CD14-positive monocyte (primary cell): ENCODE data around the gene LCP1. TPM values are rescaled to one million over a fixed set of nuclear protein-coding genes. Genes with fewer than 3 reads are reported as not detected.

Experiments used
- DNase-seq, 3 donors: peaks; one replicate each; pipeline ENCODE4 v3.0.0-alpha.2; 2011 to 2022
- H2AFZ ChIP-seq: 2 replicates; pipeline ENCODE4 v1.6.0; 2012; ENCODE audit warnings: mild to moderate bottlenecking, low read depth, low read length, inconsistent platforms; ENCODE audit not compliant: insufficient read depth, poor library complexity, severe bottlenecking
- H3K27ac ChIP-seq, 2 donors: 1 replicate in 1 of 2; 2 replicates in 1 of 2; pipeline ENCODE4 v1.5.1; 2012 to 2013; ENCODE audit warnings: low read length in 2 of 2, control low read depth in 1 of 2, inconsistent platforms in 1 of 2, low read depth in 1 of 2, mild to moderate bottlenecking in 1 of 2
- H3K27me3 ChIP-seq, 2 donors: one replicate each; pipeline versions ENCODE4 v1.6.0 to v1.6.1; 2011 to 2013; ENCODE audit warnings: low read length in 2 of 2; ENCODE audit not compliant: control insufficient read depth in 2 of 2, insufficient read depth in 2 of 2
- H3K36me3 ChIP-seq, 2 donors: replicated peaks in 1 of 2; 1 replicate in 1 of 2; 2 replicates in 1 of 2; pipeline versions ENCODE4 v1.5.1 to v1.6.1; 2012 to 2013; ENCODE audit warnings: low read length in 2 of 2, control low read depth in 1 of 2, inconsistent platforms in 1 of 2, mild to moderate bottlenecking in 1 of 2; ENCODE audit not compliant: insufficient read depth in 2 of 2, control insufficient read depth in 1 of 2
- H3K4me1 ChIP-seq, 2 donors: 1 replicate in 1 of 2; 2 replicates in 1 of 2; pipeline versions ENCODE4 v1.5.1 to v1.6.1; 2012 to 2013; ENCODE audit warnings: low read length in 2 of 2, control low read depth in 1 of 2, inconsistent platforms in 1 of 2, mild to moderate bottlenecking in 1 of 2, moderate library complexity in 1 of 2; ENCODE audit not compliant: insufficient read depth in 2 of 2, control insufficient read depth in 1 of 2
- H3K4me2 ChIP-seq: replicated peaks from 2 replicates; pipeline ENCODE3; 2012; ENCODE audit warnings: low read length, moderate library complexity, mild to moderate bottlenecking; ENCODE audit not compliant: poor library complexity, severe bottlenecking; ENCODE audit errors: extremely low read depth
- H3K4me3 ChIP-seq, 3 experiments: fragments of 200-600 bp in 1 of 3; sonication (generic) in 1 of 3; replicated peaks in 1 of 3; 1 replicate in 2 of 3; 2 replicates in 1 of 3; pipeline ENCODE4 v1.5.1; 2011 to 2013; ENCODE audit warnings: low read length in 3 of 3, mild to moderate bottlenecking in 3 of 3, control low read depth in 2 of 3, low read depth in 2 of 3, inconsistent platforms in 1 of 3, moderate library complexity in 1 of 3
- H3K79me2 ChIP-seq: 2 replicates; pipeline ENCODE4 v1.6.0; 2012; ENCODE audit warnings: mild to moderate bottlenecking, control low read depth, inconsistent platforms, low read length, moderate library complexity; ENCODE audit not compliant: insufficient read depth
- H3K9ac ChIP-seq: 2 replicates; pipeline ENCODE4 v1.6.0; 2017; ENCODE audit warnings: low read length, mild to moderate bottlenecking; ENCODE audit not compliant: insufficient read depth, poor library complexity, severe bottlenecking
- H3K9me3 ChIP-seq, 2 donors: replicated peaks in 1 of 2; 1 replicate in 1 of 2; 2 replicates in 1 of 2; pipeline versions ENCODE4 v1.5.1 to v1.6.1; 2012 to 2013; ENCODE audit warnings: low read length in 2 of 2, control low read depth in 1 of 2; ENCODE audit not compliant: control insufficient read depth in 1 of 2, insufficient read depth in 1 of 2
- H4K20me1 ChIP-seq: 2 replicates; pipeline ENCODE4 v1.6.0; 2012; ENCODE audit warnings: mild to moderate bottlenecking, low read length, control low read depth, moderate library complexity; ENCODE audit not compliant: insufficient read depth
- H3K27ac Mint-ChIP-seq, 7 donors: one replicate each; pipeline ENCODE4 v1.8.0; 2020; ENCODE audit warnings: mild to moderate bottlenecking in 7 of 7, mixed read lengths in 7 of 7, moderate library complexity in 6 of 7, inconsistent platforms in 2 of 7
- H3K27me3 Mint-ChIP-seq, 3 donors: one replicate each; pipeline ENCODE4 v1.8.0; 2021 to 2022; ENCODE audit warnings: low read depth in 3 of 3, mild to moderate bottlenecking in 3 of 3, mixed read lengths in 3 of 3, moderate library complexity in 3 of 3, inconsistent platforms in 1 of 3
- H3K36me3 Mint-ChIP-seq, 2 donors: one replicate each; pipeline ENCODE4 v1.8.0; 2020; ENCODE audit warnings: mixed read lengths in 2 of 2, inconsistent platforms in 1 of 2, mild to moderate bottlenecking in 1 of 2
- H3K4me1 Mint-ChIP-seq: one replicate; pipeline ENCODE4 v1.8.0; 2020; ENCODE audit warnings: mild to moderate bottlenecking, mixed read lengths
- H3K4me3 Mint-ChIP-seq, 2 donors: one replicate each; pipeline ENCODE4 v1.8.0; 2020; ENCODE audit warnings: mild to moderate bottlenecking in 2 of 2, mixed read lengths in 2 of 2, moderate library complexity in 1 of 2
- H3K9me3 Mint-ChIP-seq, 7 donors: one replicate each; pipeline ENCODE4 v1.8.0; 2020 to 2022; ENCODE audit warnings: mixed read lengths in 7 of 7, mild to moderate bottlenecking in 6 of 7, moderate library complexity in 6 of 7, inconsistent platforms in 2 of 7
- CTCF ChIP-seq: fragments of 200-600 bp; IDR thresholded peaks from one replicate; pipeline ENCODE4 v1.8.0; 2022; ENCODE audit warnings: antibody characterized with exemption, mild to moderate bottlenecking
- WGBS: methylation state at CpG from one replicate; pipeline ENCODE4 v1.1.5; 2013; ENCODE audit warnings: missing lambda C conversion rate; ENCODE audit not compliant: insufficient coverage; 5-methylcytosine and 5-hydroxymethylcytosine counted together
- intact Hi-C, 2 donors: fragments of 100-400 bp; cut with micrococcal nuclease; formaldehyde crosslinking; loops; one replicate each; pipeline versions ENCODE4 v1.15.0 to v1.15.1; 2023
- polyA plus RNA-seq, 3 donors: library from polyadenylated mRNA; depleted of rRNA in 1 of 3; unstranded in 2 of 3; stranded (reverse) in 1 of 3; fragments of 300-500 nt in 2 of 3; fragments of >200 nt in 1 of 3; fragmentation: Illumina TruSeq in 2 of 3; gene quantifications; 1 replicate in 2 of 3; 2 replicates in 1 of 3; pipeline ENCODE4 v1.2.3, GENCODE V29; 2012 to 2021

LCP1 gene
- polyA plus RNA-seq, 3 donors: 653 to 2,003 (median 1,636) TPM

- no peaks in the 10 kb centered on the region for H3K79me2 ChIP-seq
- intact Hi-C loops: loop anchor here (5.0 to 10.0 kb wide), 2 partner anchors 44 to 47 kb away; no protein-coding TSS in a partner anchor
- peak; percentile 68 to 72 (median 72) for DNase-seq
- under 1% methylated on average over 46 of the region's 53 CpGs for WGBS
- Mint-ChIP-seq H3K4me1 (peaks cover 23% of the 10 kb centered on the region), H3K9me3 (peaks cover under 1 to 5% (median 3%) of the 10 kb centered on the region in 7 donors), H3K36me3 (no peaks in the 10 kb centered on the region), H3K27ac (peak within 1 kb of the TSS; percentile 75 to 90 (median 88)), H3K4me3 (peak within 1 kb of the TSS; percentile 87 to 98), H3K27me3 (no peaks in the 10 kb centered on the region)
- H3K36me3 ChIP-seq: no peaks in the 10 kb centered on the region
- H3K4me2 ChIP-seq: peak within 1 kb of the TSS; percentile 78
- peak within 1 kb of the TSS; percentile 52 to 98 (median 77) for H3K4me3 ChIP-seq
- no peak for TF ChIP-seq CTCF
- H2AFZ ChIP-seq: peak within 1 kb of the TSS; percentile 88
- no peaks in the 10 kb centered on the region for H3K27me3 ChIP-seq
- no peaks in the 10 kb centered on the region for H3K9me3 ChIP-seq
- no peaks in the 10 kb centered on the region for H4K20me1 ChIP-seq
- peaks cover 8 to 17% of the 10 kb centered on the region in 2 donors for H3K4me1 ChIP-seq
- H3K9ac ChIP-seq: peak within 1 kb of the TSS; percentile 42
- H3K27ac ChIP-seq: peak within 1 kb of the TSS; percentile 27 to 56
Measured at GRCh38 chr13:46211483-46212351, 29.7 kb upstream of the LCP1 start, which contains the start of gene LRRC63. Gene LRRC63, plus strand, starts transcription at chr13:46211928. Its CDS starts 1,107 bp downstream, at chr13:46213035.

- peaks cover 8 to 17% of the 10 kb centered on the region in 2 donors for H3K4me1 ChIP-seq
- Mint-ChIP-seq H3K4me1 (peaks cover 23% of the 10 kb centered on the region), H3K36me3 (no peaks in the 10 kb centered on the region), H3K27ac (peak overlapping the region; percentile 75 to 90 (median 88)), H3K27me3 (no peaks in the 10 kb centered on the region), H3K9me3 (peaks cover 0 to 3% (median 0%) of the 10 kb centered on the region in 7 donors), H3K4me3 (peak overlapping the region; percentile 87 to 98)
- no peaks in the 10 kb centered on the region for H3K79me2 ChIP-seq
- no peaks in the 10 kb centered on the region for H4K20me1 ChIP-seq
- no peaks in the 10 kb centered on the region for H3K36me3 ChIP-seq
- no peak for TF ChIP-seq CTCF
- peak overlapping the region; percentile 78 for H3K4me2 ChIP-seq
- peak overlapping the region; percentile 42 for H3K9ac ChIP-seq
- peak overlapping the region; percentile 88 for H2AFZ ChIP-seq
- intact Hi-C loops: loop anchor here (5.0 to 10.0 kb wide), 2 partner anchors 44 to 46 kb away; no protein-coding TSS in a partner anchor
- 0% methylated on average over 5 of the region's 9 CpGs for WGBS
- peak overlapping the region; percentile 27 to 56 for H3K27ac ChIP-seq
- H3K9me3 ChIP-seq: no peaks in the 10 kb centered on the region
- peak overlapping the region; percentile 52 to 98 (median 77) for H3K4me3 ChIP-seq
- peak; percentile 28 to 57 (median 56) for DNase-seq
- no peaks in the 10 kb centered on the region for H3K27me3 ChIP-seq
Measured at GRCh38 chr13:46211116-46211482, 29.1 kb upstream of the LCP1 start.
